Uterus (tissue), 4 donors: ENCODE data around the gene TRIP13. TPM values are rescaled to one million over a fixed set of nuclear protein-coding genes. Genes with fewer than 3 reads are reported as not detected.
"Not testable (repeated sequence)": the region's sequence is repeated elsewhere in the genome, so short reads cannot be mapped to it uniquely, and the experiment has no call there.

Experiments used
- DNase-seq, 2 donors: peaks; one replicate each; pipeline ENCODE4 v3.0.0-alpha.2; 2019 to 2020
- H3K27ac ChIP-seq, 2 donors: fragments of 200-600 bp; sonication (generic); 1 replicate in 1 of 2; 2 replicates in 1 of 2; pipeline ENCODE4 v1.5.1; 2016 to 2018
- H3K27me3 ChIP-seq, 2 donors: fragments of 200-600 bp; sonication (generic); one replicate each; pipeline ENCODE4 v1.5.1; 2018 to 2019; ENCODE audit warnings: control low read depth in 1 of 2
- H3K36me3 ChIP-seq, 2 donors: fragments of 200-600 bp; sonication (generic); one replicate each; pipeline ENCODE4 v1.5.1; 2019; ENCODE audit warnings: control low read depth in 1 of 2
- H3K4me1 ChIP-seq, 2 donors: fragments of 200-600 bp; sonication (generic); one replicate each; pipeline ENCODE4 v1.5.1; 2018 to 2019; ENCODE audit warnings: control low read depth in 1 of 2
- H3K4me3 ChIP-seq, 2 donors: fragments of 200-600 bp; sonication (generic); 1 replicate in 1 of 2; 2 replicates in 1 of 2; pipeline ENCODE4 v1.5.1; 2018 to 2019; ENCODE audit warnings: mild to moderate bottlenecking in 1 of 2
- H3K9me3 ChIP-seq, 2 donors: fragments of 200-600 bp; sonication (generic); one replicate each; pipeline ENCODE4 v1.5.1; 2019; ENCODE audit warnings: control low read depth in 1 of 2
- CTCF ChIP-seq, 4 experiments: fragments of 200-600 bp in 2 of 4; fragments of 450-650 bp in 2 of 4; sonication (generic) in 2 of 4; IDR thresholded peaks; one replicate each; pipeline ENCODE4 v1.5.1; 2016 to 2019; ENCODE audit warnings: antibody characterized with exemption in 4 of 4, mild to moderate bottlenecking in 2 of 4, moderate library complexity in 1 of 4
- POLR2A ChIP-seq, 2 donors: fragments of 450-650 bp; IDR thresholded peaks; one replicate each; pipeline ENCODE4 v1.6.1; 2016; ENCODE audit warnings: antibody characterized with exemption in 2 of 2, mild to moderate bottlenecking in 1 of 2, moderate library complexity in 1 of 2
- intact Hi-C: fragments of 100-400 bp; cut with DNase I; formaldehyde crosslinking; loops from one replicate; pipeline ENCODE4 v1.15.1; 2023; ENCODE audit warnings: low total_unique reads
- total RNA-seq, 4 donors: library from RNA; depleted of rRNA in 3 of 4; stranded (reverse); fragments of >200 nt in 3 of 4; gene quantifications; one replicate each; pipeline versions ENCODE4 v1.1.0 to v1.2.4, GENCODE V29; 2014 to 2023
- donor health status: DM: yes; HTN: yes; CAD: no.

Gene TRIP13
- total RNA-seq, 4 donors from 2014 or later, result 1.2 to 10.5 (median 1.3) TPM; not detected in 1

GRCh38 chr5:936149-937144 lies 43.8 kb downstream of the TRIP13 start:
- DNase-seq, result peak in 1 of 2 donors; percentile 7
- no peak overlapping the region for H3K4me3 ChIP-seq
- TF ChIP-seq POLR2A (IDR thresholded peaks at IDR 0.05) (no peak), CTCF (IDR thresholded peaks at IDR 0.05) (no peak)
- intact Hi-C loops, result no loop called here
- no peaks in the 10 kb centered on the region for H3K27me3 ChIP-seq
- no peaks in the 10 kb centered on the region for H3K4me1 ChIP-seq
- H3K36me3 ChIP-seq, result no peaks in the 10 kb centered on the region
- H3K27ac ChIP-seq, result no peak overlapping the region
- no peaks in the 10 kb centered on the region for H3K9me3 ChIP-seq

GRCh38 chr5:937151-937924 lies 44.7 kb downstream of the TRIP13 start:
- DNase-seq, result peak in 1 of 2 donors; percentile 9
- Histone ChIP-seq H3K27me3 (no peaks in the 10 kb centered on the region), H3K27ac (no peak overlapping the region), H3K36me3 (no peaks in the 10 kb centered on the region), H3K4me3 (no peak overlapping the region), H3K9me3 (no peaks in the 10 kb centered on the region), H3K4me1 (no peaks in the 10 kb centered on the region)
- TF ChIP-seq POLR2A (IDR thresholded peaks at IDR 0.05) (no peak), CTCF (IDR thresholded peaks at IDR 0.05) (no peak)
- intact Hi-C loops, result no loop called here

- DNase-seq, result no peak
- Histone ChIP-seq H3K4me1 (no peaks in the 10 kb centered on the region), H3K4me3 (no peak overlapping the region), H3K36me3 (no peaks in the 10 kb centered on the region), H3K27me3 (no peaks in the 10 kb centered on the region), H3K27ac (no peak overlapping the region), H3K9me3 (no peaks in the 10 kb centered on the region)
- no peak for TF ChIP-seq POLR2A (IDR thresholded peaks at IDR 0.05)
- no peak for TF ChIP-seq CTCF (IDR thresholded peaks at IDR 0.05)
- intact Hi-C loops, result no loop called here
Observed at GRCh38 chr5:939368-939767, 46.7 kb downstream of the TRIP13 start.

- H3K36me3 ChIP-seq, intact Hi-C loops, H3K9me3 ChIP-seq, DNase-seq, H3K27me3 ChIP-seq, H3K4me1 ChIP-seq, H3K4me3 ChIP-seq, H3K27ac ChIP-seq: not testable (repeated sequence)
Observed at GRCh38 chr5:940741-941140, 48.1 kb downstream of the TRIP13 start.

- H3K36me3 ChIP-seq, result no peaks in the 10 kb centered on the region
- no peaks in the 10 kb centered on the region for H3K27me3 ChIP-seq
- no peak for TF ChIP-seq POLR2A (IDR thresholded peaks at IDR 0.05)
- no peak for TF ChIP-seq CTCF (IDR thresholded peaks at IDR 0.05)
- DNase-seq, result no peak
- no peak overlapping the region for H3K27ac ChIP-seq
- no peak overlapping the region for H3K4me3 ChIP-seq
- no peaks in the 10 kb centered on the region for H3K9me3 ChIP-seq
- H3K4me1 ChIP-seq, result no peaks in the 10 kb centered on the region
- intact Hi-C loops, result no loop called here
Observed at GRCh38 chr5:943201-943917, 50.7 kb downstream of the TRIP13 start.
